ENCODE data around the gene RPS19BP1.
"Not testable (repeated sequence)": the region's sequence is repeated elsewhere in the genome, so short reads cannot be mapped to it uniquely, and the experiment has no call there.

DNA sequence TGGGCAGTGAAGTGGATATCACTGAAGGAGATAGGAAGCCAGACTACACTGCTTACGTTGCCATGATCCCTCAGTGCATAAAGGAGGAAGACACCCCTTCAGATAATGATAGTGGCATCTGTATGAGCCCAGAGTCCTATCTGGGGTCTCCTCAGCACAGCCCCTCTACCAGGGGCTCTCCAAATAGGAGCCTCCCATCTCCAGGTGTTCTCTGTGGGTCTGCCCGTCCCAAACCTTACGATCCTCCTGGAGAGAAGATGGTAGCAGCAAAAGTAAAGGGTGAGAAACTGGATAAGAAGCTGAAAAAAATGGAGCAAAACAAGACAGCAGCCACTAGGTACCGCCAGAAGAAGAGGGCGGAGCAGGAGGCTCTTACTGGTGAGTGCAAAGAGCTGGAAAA is 10.5 kb downstream of the RPS19BP1 start:
- TF ChIP-seq, protein P1, sequence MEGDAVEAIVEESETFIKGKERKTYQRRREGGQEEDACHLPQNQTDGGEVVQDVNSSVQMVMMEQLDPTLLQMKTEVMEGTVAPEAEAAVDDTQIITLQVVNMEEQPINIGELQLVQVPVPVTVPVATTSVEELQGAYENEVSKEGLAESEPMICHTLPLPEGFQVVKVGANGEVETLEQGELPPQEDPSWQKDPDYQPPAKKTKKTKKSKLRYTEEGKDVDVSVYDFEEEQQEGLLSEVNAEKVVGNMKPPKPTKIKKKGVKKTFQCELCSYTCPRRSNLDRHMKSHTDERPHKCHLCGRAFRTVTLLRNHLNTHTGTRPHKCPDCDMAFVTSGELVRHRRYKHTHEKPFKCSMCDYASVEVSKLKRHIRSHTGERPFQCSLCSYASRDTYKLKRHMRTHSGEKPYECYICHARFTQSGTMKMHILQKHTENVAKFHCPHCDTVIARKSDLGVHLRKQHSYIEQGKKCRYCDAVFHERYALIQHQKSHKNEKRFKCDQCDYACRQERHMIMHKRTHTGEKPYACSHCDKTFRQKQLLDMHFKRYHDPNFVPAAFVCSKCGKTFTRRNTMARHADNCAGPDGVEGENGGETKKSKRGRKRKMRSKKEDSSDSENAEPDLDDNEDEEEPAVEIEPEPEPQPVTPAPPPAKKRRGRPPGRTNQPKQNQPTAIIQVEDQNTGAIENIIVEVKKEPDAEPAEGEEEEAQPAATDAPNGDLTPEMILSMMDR (IDR thresholded peaks at IDR 0.05), result not testable (repeated sequence)
- TF ChIP-seq POLR2A (IDR thresholded peaks at IDR 0.05), result not testable (repeated sequence)

Measured in Peyer's patch (tissue), 4 donors.